NCI-H2029 (cell line): ENCODE measurements around the gene KRT71.
"Not testable (repeated sequence)": the region's sequence is repeated elsewhere in the genome, so short reads cannot be mapped to it uniquely, and the experiment has no call there.

ENCODE experiments used
- DNase-seq: peaks from one replicate; lab custom pipeline; 2025; lab: John Stamatoyannopoulos, UW

Gene KRT71

DNA sequence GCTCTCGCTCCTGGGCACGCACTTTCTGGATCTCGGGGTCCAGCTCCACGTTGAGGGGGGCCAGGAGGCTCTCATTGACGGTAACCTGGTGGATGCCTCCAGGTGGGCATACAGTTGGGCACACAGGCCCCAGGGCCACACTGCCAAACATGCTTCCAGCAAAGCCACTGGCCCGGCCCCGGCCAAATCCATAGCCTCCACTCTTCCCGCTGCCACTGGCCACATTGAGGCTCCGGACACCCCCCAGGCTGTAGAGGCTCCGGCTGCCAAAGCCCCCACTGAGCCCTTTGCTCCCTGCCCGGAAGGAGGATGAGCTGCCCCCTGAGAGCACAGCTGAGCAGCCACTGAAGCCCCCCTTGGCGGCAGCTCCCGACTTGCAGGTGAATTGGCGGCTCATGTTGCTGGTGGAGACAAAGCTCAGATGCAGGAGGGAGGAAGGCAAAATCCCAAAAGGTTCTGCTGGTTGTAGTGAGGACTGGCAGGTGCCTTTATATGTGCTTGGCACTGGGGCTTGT, at the start of gene KRT71:
Gene KRT71, minus strand, starts transcription at position 465 of the 515 bp plus-strand sequence. Its CDS starts 68 bp downstream, at position 397.
- no peak for DNase-seq

DNA sequence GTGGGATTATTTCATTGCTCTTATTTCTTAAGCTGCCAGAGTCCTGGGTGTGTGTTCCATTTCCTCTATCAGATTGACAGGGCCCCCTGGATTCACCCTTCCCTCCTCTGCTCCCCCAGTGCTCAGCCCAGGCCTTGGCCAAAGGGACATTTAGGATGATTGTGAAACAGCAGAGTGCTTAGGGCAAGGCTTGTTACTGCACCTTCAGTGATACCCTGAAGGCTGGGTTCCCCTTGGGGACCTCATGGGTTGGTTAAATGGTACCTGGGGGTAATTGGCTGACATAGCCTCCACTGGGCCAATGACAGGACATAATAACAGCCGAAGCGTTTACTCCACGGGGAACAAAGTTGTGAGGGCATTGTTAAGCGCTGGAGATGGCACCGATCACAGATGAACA, 49.6 kb upstream of the KRT71 start:
- DNase-seq, result no peak

DNA sequence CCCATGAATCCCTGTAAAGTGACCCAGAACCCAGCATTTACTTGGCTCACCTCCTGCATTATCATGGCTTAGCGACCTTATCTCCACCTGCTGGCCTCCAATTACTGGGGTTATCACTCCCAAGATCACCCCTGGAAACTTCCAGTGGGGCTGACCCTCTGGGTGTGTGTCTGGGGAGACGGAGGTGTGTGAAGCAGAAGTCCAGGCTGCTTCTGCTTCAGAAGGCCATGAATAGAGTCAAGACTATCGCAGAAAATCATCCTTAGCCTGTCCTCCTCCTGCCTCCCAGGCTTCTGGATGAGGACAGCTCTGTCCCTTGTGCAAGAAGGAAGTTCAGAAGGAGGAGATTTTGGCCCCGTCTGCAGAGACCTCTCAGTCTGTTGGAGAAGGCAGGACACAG, 48.7 kb upstream of the KRT71 start:
- DNase-seq, result no peak

DNA sequence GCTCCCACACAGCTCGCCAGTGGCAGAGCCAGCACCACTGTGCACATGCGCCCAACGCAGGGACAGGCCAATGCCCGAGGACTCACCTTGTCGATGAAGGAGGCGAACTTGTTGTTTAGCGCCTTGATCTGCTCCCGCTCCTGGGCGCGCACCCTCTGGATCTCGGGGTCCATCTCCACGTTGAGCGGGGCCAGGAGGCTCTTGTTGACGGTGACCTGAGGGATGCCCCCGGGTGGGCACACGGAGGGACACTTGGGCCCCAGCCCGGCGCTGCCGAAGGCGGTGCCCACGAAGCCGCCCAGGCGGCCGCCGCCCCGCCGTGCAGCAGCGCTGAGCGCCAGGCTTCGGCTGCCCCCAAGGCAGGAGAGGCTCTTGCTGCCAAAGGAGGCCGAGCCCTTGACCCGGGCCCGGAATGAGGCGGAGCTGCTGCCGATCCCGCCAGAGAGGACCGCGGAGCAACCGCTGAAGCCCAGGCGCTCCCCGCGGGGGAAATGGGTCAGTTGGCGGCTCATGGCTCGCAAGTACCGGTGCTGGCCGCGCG, 48.1 kb upstream of the KRT71 start, which contains the start of gene KRT72:
Gene KRT72, minus strand, starts transcription at position 523 of the 541 bp plus-strand sequence. Its CDS starts 11 bp downstream, at position 512.
- DNase-seq, result no peak

DNA sequence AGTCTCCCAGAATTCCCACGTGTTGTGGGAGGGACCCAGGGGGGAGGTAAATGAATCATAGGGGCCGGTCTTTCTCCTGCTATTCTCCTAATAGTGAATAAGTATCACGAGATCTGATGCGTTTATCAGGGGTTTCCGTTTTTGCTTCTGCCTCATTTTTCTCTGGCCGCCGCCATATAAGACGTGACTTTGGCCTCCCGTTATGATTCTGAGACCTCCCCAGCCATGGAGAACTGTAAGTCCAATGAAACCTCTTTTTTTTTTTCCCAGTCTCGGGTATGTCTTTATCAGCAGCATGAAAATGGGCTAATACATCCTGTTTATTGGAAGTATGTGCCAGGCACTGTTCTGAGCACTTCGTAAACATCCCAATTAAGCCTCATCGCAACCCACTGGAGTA, 47.5 kb upstream of the KRT71 start:
- no peak for DNase-seq

DNA sequence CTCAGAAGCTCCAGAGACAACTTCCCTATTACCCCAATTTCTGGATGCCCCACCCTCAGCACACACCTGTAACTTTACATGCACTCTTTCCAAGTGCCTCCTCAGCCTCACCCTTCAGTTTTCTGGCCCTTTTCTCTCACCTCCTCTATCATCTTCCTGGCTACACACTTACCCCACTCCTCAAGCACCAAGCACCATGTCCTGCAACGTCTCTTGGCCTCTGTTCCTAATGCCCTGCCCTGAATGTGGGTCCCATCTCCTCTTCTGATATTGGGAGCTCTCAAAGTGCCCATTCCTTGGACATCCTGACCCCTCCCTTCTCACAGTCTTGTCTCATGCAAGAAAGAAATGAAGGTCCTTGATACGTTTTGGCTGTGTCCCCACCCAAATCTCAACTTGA, 47.1 kb upstream of the KRT71 start:
- DNase-seq, result no peak

DNA sequence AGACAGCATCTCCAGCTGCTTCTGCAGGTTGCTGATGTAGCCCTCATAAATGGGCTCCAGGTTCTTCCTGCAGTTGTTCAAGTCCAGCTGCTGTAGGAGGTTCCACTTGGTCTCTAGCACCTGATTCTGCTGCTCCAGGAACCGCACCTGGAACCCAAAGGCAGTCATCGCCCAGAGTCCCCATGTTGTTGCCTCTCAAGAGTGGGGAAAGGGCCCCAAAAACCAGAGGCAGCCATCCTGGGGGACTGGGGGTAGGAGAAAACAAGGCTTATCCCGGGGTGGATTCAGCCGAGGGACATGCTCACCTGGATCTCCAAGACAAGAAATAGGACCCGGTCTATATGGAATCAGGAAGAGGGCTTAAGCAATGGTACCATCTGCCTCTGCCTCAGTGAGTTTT, 46.0 kb upstream of the KRT71 start:
- no peak for DNase-seq

DNA sequence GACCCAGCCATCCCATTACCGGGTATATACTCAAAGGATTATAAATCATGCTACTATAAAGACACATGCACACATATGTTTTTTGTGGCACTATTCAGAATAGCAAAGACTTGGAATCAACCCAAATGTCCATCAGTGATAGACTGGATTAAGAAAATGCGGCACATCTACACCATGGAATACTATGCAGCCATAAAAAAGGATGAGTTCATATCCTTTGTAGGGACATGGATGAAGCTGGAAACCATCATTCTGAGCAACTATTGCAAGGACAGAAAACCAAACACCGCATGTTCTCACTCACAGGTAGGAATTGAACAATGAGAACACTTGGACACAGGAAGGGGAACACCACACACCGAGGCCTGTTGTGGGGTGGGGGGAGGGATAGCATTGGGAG, 41.3 kb upstream of the KRT71 start:
- not testable (repeated sequence) for DNase-seq

DNA sequence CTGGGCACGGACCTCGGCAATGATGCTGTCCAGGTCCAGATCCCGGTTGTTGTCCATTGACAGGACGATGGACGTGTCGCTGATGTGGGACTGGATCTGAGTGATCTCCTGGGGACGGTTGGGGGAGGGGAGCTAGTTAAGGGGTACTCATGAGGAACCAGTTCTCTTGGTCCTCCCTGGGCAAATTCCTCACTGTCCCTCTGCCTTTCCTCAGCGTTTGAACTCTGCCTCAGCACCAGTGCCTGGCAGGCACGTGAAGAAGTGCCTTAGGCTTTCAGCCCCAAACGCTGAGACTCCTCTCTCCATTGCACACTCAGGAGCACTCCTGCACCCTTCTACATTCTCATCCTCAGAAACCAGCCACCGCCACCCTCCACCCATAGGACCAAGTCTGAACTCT, 38.6 kb upstream of the KRT71 start:
- DNase-seq, result no peak

DNA sequence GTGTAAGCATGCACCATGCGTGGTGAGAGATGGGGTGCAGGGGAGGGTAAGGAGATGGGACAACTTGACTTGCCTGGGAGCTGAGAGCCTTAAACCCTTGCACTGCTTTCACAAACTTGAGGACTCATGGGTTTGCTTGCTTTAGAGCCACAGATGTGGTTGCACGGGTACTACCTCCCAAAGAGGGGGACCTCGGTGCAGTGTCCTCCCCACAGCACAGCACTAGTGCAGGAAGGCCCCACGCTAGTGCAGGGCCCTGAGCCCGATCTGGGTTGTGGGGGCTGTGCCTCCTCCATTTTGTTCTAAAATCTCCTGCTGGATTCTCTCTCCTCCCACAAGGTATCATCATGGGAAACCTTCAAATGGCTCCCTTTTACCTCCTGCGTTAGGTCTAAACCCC, 37.1 kb upstream of the KRT71 start:
- no peak for DNase-seq

DNA sequence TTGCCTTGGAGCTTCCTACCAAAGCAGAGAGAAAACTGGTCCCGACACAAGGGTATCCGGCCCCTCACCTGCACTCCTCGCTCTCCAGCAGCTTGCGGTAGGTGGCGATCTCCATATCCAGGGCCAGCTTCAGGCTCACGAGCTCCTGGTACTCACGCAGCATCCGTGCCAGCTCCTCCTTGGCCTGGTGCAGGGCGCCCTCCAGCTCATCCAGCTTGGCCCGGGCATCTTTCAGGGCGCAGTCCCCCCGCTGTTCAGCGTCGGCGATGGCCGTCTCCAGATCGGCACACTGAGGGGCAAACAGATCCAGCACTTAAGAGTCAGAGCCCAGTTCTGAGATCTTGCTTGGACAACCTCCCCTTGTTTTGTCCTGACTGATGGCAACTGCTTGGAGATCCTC, 34.6 kb upstream of the KRT71 start:
- no peak for DNase-seq

DNA sequence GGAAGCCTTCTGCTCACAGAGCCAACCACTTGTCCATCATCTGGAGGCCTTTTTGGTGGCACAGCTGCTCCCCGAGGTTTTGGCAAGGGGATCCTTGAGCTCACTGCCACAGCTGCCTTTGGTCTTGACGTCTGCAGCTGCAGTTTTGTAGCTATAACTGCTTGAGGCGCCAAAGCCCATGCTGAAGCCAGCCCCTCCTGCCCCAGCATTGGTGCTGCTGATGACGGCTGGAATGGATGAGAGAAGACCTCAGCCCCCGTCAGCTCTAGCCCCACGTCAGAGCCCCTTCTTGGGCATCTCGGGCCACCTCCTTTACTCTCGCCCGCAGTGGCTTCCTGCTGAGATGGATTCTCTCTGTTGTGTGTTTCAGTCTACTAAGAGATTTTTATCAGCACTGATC, 33.0 kb upstream of the KRT71 start:
- DNase-seq, result no peak

DNA sequence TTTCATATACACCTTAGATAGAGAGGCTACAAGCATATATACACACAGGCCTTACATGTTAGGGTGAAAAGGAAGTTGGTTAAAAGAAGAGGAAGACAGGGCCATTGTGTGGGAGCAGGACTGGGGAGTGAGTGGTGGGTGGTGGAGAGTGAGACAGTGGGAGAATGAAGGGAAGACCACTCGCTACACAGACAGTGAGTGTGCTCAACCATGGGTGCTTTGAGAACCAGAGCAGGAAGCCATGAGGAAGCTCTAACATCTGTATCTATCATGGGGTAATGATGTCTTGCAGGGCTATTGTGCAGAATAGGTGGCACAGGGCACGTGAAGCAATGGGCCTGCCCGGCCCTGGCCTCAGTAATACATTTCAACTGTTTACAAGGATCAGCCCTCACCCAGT, 32.1 kb upstream of the KRT71 start:
- DNase-seq, result no peak

DNA sequence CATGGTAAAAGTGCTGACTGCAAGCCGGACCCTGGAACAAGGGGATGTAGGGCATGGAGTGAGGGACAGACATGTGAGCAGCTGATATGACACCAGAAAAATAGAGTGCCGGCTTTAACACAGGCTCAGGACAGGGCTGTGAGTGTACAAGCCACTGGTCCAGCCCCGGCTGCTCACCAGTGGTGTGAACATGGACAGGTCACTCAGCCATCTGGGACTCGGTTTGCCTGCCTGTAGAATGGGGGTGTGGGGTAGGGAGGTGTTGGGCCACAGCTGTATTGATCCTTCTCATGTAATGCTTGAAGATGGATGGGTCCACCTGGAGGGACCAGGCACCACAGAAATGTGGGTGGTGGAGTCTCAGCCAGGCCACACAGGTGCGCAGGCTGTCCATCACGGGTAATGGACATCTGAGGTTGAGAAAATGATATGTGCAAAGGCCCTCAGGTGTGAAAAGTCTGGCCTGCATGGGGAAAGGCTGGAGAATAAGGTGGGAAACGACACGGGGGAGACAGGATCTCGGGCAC, 31.3 kb upstream of the KRT71 start:
- no peak for DNase-seq

DNA sequence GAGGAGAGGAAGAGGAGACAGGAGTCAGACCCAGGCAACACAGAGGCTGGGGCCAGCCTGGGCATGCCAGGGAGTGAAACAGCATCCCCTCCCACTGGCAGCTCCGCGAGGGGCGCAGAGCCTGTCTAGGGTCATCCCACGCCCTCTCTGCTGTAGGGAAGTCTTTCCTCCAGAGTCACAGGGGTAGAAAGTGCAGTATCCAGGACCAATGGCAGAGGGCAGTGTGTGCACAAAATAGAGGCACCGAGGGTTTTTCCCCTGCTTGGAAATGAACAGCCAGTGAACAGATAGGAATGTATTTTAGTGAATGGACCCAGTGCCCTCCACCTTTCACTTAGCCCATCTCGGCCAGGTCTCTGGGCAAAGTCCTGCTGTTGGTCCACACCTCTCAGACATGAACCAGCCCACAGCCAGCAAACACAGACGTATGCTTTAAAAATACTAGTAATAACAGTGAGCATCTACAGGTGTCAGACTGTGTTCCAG, 30.1 kb upstream of the KRT71 start:
- peak; percentile 57 for DNase-seq

DNA sequence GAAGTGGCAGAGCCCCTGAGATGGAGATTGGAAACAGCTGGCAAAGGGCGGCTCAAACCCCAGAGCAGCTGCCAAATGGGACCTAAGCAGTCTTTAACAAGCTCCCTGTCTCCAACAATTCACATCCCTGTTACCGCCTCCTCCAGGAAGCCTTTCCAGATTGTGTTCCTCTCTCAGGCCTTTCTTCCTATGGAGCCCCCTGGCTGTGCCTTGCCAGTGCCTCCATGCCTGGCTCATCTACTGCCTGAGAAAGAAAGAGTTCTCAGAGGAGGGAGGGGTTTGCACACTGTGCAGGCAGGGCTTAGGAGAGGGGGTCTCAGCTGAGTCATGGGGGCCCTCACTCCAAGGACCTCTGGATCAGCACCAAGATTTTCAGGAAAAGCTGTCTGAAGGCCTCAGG, 29.5 kb upstream of the KRT71 start:
- no peak for DNase-seq

DNA sequence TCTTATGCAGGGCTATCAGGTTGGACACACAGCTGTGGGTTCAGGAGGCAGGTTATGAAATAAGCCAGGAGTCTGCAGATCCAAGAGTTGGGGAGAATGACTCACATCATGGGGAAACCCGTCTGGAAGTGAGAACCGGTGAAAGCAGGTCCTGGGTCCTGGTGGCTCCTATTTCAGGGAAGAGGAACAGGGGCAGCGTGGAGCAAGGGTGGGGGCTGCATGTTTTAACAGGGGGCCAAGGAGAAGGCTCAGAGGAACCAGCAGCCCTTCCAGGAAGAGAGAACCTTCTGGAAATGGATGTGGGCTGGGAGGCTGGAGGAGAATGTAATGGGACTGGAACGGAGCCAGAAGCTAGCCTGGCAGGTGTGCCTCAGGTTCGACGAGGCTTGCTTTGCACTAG, 28.5 kb upstream of the KRT71 start:
- peak; percentile 53 for DNase-seq

DNA sequence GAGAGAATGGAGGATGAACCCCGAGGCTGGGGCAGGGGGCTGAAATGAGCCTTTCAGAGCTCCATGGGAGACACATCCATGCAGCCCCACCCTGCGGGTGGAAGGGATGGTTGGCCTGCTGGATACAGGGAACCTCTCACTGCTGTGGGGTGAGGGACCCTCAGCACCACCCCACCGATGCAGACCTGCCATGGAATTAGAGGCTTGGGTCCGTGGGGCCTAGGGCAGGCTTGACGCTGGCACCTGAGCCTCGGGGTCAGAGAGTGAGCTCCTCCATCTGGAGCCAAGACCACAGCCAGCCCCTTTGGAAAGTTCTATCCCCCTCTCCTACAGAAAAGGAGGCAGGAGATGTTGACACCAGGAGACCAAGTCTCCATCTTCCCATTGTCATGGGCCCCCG, 28.1 kb upstream of the KRT71 start:
- DNase-seq, result no peak

DNA sequence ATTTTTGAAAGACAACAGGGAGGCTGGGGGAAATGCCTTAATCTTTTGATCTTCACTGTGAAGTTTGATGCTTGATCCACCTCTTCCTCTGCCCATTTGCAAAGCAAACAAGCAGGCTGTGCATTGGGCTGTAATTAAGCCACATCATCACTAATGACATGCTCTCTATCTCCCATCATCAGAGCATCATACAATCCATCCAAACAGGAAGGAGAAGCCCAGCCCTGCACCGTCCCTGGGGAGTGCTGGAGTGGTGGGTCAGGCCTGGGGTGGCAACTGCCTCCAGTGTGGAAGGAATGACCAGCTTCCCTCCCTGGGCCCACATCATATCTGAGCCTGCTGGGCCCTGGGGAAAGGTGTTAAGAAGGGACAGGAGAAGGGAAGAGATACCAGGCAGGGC, 27.6 kb upstream of the KRT71 start:
- DNase-seq, result no peak

DNA sequence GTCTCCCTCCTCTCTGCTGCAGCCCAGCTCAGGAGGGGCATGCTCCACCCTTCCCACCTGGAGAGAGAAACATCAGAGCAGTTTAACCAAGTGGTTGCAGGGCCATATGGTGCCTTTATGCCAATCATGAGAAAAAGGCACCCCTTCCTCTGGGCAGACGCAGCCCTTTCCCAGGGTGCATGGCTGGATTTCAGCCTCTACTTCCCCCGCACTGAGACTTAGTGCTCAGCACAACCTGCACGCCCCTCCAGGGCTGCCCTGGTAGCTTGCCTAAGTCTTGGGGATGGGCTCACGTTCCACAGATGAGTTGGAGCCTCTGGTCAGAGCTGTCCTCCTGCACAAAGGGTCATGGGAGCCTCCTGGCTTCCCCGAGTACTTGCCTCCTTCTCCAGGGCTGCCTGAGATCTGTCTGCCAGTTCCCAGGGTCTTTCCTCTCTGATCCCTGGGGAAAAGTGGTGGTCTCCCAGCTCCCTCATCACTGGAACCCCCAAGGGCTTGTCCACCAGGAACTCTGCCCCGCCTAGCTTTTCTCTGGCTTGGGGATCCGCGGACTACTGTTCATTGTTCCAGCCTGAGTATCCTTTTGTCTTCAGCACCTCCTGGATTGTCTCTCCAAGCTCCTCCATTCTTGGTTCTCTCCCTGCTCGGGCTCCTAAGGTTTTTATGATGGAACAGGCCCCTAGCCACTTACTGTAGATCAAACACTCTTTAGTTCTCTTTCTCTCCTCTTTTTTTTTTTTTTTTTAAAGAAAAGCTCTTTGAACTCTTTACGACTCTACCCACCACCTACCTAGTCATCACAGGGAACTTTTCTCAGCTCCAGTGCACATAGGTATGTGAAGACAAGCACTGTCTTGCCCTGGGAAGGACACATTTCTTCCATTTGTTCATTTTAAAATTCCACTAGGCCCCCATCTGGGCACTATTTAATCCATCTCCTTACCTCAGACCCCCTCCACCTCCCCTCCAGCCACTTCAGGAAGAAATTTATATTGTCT, 26.8 kb upstream of the KRT71 start:
- DNase-seq, result no peak

DNA sequence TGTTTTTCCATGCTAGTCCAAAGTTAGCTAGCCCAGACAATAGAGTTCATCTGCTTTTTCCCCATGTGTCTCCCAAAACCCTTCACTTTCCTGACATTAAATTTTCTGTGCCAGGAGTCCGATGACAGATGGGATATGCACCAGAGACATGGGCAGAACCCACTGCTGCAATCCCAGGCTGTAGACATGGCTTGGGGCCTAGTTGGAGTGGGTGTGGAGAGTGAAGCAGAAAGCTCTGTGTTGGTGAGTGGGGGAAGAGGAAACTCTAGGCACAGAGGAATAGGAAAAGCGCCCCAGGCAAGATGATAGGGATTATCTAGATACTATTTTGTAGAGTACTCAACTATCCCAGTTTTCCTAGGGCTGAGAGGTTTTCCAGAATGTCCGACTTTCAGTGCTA, 25.5 kb upstream of the KRT71 start:
- no peak for DNase-seq

DNA sequence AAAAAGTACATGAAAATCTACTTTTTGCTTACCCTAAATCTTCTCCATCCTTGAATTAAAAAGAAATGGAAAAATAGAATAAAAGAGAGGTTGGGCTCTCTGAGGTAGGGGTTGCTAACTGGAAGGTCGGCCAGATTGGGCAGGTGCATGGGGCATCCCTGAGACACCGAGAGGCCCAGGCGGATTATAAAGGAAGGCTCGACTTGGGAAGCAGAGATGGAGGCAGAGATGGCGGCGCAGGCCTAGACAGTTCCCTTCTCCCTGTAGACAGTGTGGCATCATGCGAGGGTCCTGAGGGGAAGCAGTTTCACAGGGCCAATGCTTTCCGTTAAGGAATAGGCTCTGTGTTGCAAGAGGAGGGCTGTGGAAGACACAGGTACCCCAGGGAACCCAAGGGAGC, 24.4 kb upstream of the KRT71 start:
- DNase-seq, result no peak

DNA sequence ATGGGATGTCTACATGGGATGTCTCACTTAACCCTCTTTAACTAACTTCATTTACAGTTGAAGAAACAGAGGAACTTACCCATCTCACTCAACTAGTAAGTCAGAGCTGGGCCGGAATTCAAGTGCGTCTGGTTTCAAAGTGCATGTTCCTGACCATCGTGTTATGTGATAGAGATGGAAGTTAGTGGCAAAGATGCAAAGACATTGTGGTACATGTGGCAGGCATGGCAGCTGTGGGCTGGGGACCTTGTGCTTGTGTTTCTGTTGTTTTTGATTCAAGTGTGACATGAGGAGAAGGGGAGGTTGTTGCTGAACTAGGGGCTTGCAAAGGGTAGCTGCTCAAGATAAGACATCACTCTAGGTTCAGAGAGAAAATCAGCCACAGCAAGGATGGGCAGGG, 23.0 kb upstream of the KRT71 start:
- no peak for DNase-seq
